HUDEP-2 (cell line): ENCODE data around the gene OR5T3.
"Not testable (repeated sequence)": the region's sequence is repeated elsewhere in the genome, so short reads cannot be mapped to it uniquely, and the experiment has no call there.

Experiments
- DNase-seq, 76 experiments: peaks; one replicate each; lab custom pipeline; 2025; ENCODE audit not compliant: unreplicated experiment in 76 of 76; lab: John Stamatoyannopoulos, UW

Gene OR5T3

DNA sequence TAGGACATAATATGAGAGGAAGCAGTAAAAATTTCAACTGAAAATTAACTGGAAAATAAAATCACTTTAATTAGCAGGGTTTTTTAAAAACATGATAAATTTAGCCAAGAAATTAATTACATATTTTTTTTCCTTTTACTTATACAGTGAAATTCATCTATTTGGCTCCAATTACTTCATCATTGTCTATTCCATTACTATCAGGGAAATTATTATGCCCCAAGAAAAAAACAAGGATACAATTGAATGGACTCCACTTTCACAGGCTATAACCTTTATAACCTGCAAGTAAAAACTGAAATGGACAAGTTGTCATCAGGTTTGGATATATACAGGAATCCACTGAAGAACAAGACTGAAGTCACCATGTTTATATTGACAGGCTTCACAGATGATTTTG is at the start of gene OR5T3:
OR5T3 (plus strand) TSS at position 301 of the 400 bp plus-strand sequence; CDS start at position 301, 0 bp downstream.
- DNase-seq = no peak

- no peak for DNase-seq
Measured at GRCh38 chr11:56207790-56208189, 44.3 kb upstream of the OR5T3 start.

DNA sequence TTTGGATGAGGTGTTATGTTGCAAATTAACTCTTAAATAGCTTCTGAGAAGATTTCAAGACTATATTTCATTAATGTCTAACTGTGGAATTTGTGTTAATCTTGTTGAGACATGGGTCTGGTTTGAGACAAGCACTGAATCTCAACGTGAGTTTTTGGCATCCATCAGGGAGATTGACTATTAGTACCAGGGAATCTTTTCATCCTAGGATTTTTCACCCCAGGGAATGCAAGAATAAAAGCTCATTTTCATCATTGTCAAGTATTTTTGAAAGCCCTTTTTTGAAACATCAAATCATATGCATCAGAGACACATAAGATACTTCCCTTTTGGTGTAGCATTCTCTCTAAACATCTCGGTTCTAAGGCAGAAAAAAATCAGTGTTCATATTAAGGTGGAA is 37.5 kb upstream of the OR5T3 start:
- no peak for DNase-seq

DNA sequence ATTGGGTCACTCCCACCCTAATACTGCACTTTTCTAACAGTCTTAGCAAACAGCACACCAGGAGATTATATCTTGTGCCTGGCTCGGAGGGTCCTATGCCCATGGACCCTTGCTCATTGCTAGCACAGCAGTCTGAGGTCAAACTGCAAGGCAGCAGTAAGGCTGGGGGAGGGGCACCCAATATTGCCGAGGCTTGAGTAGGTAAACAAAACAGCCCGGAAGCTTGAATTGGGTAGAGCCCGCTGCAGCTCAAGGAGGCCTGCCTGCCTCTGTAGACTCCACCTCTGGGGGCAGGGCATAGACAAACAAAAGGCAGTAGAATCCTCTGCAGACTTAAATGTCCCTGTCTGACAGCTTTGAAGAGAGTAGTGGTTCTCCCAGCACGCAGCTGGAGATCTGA is 32.3 kb upstream of the OR5T3 start:
- DNase-seq = not testable (repeated sequence)

GRCh38 chr11:56234155-56234554 is 17.9 kb upstream of the OR5T3 start, which contains the start of gene OR5T2:
Gene OR5T2, minus strand, starts transcription at chr11:56234255. Its CDS starts 1,193 bp downstream, at chr11:56233062.
- DNase-seq = no peak

DNA sequence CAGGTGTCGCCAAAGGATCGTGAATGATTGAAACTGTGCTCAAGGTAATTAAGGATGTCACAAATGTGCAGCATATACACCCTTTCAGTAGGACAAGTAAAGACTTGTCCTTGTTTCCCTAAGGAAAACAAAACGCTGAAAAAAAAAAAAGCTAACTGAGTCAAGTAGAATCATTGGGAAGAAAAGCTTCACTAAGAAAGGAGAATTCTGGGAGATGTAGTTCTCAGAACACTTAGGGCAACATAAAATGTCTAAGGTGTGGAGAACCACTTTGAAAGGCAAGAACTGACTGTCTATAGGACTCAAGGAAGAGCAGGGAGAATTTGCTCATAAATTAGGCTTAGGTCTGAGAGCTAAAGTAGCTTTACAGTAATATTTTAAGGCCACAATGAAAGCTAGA is 19.0 kb downstream of the OR5T3 start:
- DNase-seq = no peak

DNA sequence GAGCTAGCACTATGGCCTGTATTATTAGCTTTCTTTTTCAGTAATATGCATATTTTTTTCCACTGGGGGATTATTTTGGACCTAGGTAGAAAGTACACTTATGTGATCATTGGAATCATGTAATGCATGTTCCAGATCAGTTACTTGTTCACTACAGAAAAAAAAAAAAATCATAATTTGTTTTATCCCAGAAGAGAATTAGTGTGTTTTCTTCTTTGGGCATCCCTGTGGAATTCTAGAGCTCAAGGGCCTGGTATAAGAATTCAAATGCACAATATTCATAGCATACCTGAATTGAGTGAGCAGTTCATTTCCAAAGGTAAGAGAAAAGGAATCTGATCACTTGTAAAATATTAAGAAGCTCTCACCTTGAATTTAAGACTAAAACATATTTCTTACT is 21.8 kb downstream of the OR5T3 start, which contains the start of gene OR5T1:
OR5T1 (plus strand) TSS at position 301 of the 400 bp plus-strand sequence. CDS start 1,485 bp downstream, outside the sequence.
- DNase-seq = no peak

DNA sequence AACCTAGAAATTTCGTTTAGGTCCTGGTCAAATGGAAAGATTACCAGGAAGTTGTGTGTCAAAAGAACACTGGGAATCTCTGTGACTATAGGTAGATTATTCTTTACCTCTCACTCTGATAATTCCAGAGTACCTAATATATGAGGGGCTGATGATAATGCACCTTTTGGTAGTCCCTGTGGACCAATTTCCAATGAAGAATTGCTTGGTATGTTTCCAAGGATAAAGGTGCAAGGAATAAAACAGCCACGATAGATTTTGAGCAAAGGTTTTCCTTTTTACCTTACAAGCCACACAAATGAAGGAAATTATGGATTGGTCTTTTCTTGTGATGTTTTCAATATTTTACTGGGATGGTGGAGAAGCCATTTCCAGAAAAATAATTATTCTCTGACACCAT is 40.1 kb downstream of the OR5T3 start, which contains the start of gene OR8H1:
OR8H1 (minus strand) TSS at position 101 of the 400 bp plus-strand sequence. CDS start 1,192 bp downstream, outside the sequence.
- no peak for DNase-seq

GRCh38 chr11:56296898-56297297 is 44.8 kb downstream of the OR5T3 start:
- no peak for DNase-seq
